Neural progenitor cell (in vitro differentiated cells): ENCODE measurements around the gene IRX4. TPM values are rescaled to one million over a fixed set of nuclear protein-coding genes. Genes with fewer than 3 reads are reported as not detected.
A peak's percentile ranks its signal among the peaks of the same experiment; 100 is the strongest.

Experiments used
- DNase-seq: peaks from one replicate; pipeline ENCODE4 v3.0.0-alpha.2; 2016; ENCODE audit warnings: low spot score
- H2AFZ ChIP-seq: fragments of 200-600 bp; sonication (generic); replicated peaks from 2 replicates; pipeline ENCODE4 v1.6.1; 2016; ENCODE audit warnings: antibody characterized with exemption
- H3F3A ChIP-seq: fragments of 200-600 bp; sonication (generic); 2 replicates; pipeline ENCODE4 v1.6.1; 2016; ENCODE audit warnings: antibody characterized with exemption, low read depth
- H3K27ac ChIP-seq: fragments of 200-600 bp; sonication (generic); 2 replicates; pipeline ENCODE4 v1.5.1; 2016; ENCODE audit warnings: mild to moderate bottlenecking
- H3K27me3 ChIP-seq: fragments of 200-600 bp; sonication (generic); 2 replicates; pipeline ENCODE4 v1.6.1; 2016; ENCODE audit warnings: mild to moderate bottlenecking, moderate library complexity
- H3K36me3 ChIP-seq: fragments of 200-600 bp; sonication (generic); 2 replicates; pipeline ENCODE4 v1.5.1; 2016
- H3K4me1 ChIP-seq: fragments of 200-600 bp; sonication (generic); 2 replicates; pipeline ENCODE4 v1.6.1; 2016; ENCODE audit warnings: mixed run types
- H3K4me2 ChIP-seq: fragments of 200-600 bp; sonication (generic); 2 replicates; pipeline ENCODE4 v1.6.1; 2016
- H3K4me3 ChIP-seq: fragments of 200-600 bp; sonication (generic); 2 replicates; pipeline ENCODE4 v1.5.1; 2016
- H3K79me2 ChIP-seq: fragments of 200-600 bp; sonication (generic); 2 replicates; pipeline ENCODE4 v1.6.1; 2016; ENCODE audit warnings: low read depth
- H3K9ac ChIP-seq: fragments of 200-600 bp; sonication (generic); 2 replicates; pipeline ENCODE4 v1.6.1; 2016
- H3K9me3 ChIP-seq: fragments of 200-600 bp; sonication (generic); 2 replicates; pipeline ENCODE4 v1.5.1; 2016; ENCODE audit warnings: low read depth
- H4K20me1 ChIP-seq: fragments of 200-600 bp; sonication (generic); 2 replicates; pipeline ENCODE4 v1.6.1; 2016; ENCODE audit warnings: low read depth
- H3K27ac Mint-ChIP-seq: 3 replicates; pipeline ENCODE4 v1.8.0; 2021; ENCODE audit warnings: mixed read lengths
- H3K27me3 Mint-ChIP-seq: 2 replicates; pipeline ENCODE4 v1.8.0; 2022; ENCODE audit warnings: low read depth, mild to moderate bottlenecking, inconsistent platforms, moderate library complexity, mixed read lengths; ENCODE audit not compliant: insufficient read depth
- H3K36me3 Mint-ChIP-seq: 3 replicates; pipeline ENCODE4 v1.8.0; 2021; ENCODE audit warnings: mixed read lengths
- H3K4me1 Mint-ChIP-seq: 3 replicates; pipeline ENCODE4 v1.8.0; 2021; ENCODE audit warnings: mixed read lengths
- H3K4me3 Mint-ChIP-seq: 3 replicates; pipeline ENCODE4 v1.8.0; 2021; ENCODE audit warnings: mild to moderate bottlenecking, moderate library complexity, mixed read lengths
- H3K9me3 Mint-ChIP-seq: 3 replicates; pipeline ENCODE4 v1.8.0; 2020; ENCODE audit warnings: mixed read lengths
- EZH2 ChIP-seq: fragments of 200-600 bp; sonication (generic); IDR thresholded peaks from 2 replicates; pipeline ENCODE4 v1.6.1; 2017; ENCODE audit warnings: antibody characterized with exemption, mild to moderate bottlenecking, moderate library complexity
- EZH2phosphoT487 ChIP-seq: fragments of 200-600 bp; sonication (generic); IDR thresholded peaks from 2 replicates; pipeline ENCODE4 v1.6.1; 2017; ENCODE audit warnings: antibody characterized with exemption
- total RNA-seq: library from RNA; depleted of rRNA; stranded (reverse); fragments of >200 nt; gene quantifications from 2 replicates; pipeline ENCODE4 v1.2.3, GENCODE V29; 2015; ENCODE audit warnings: low replicate concordance
- TF ChIP-seq, protein P1 (sequence below): fragments of 200-600 bp; sonication (generic); IDR thresholded peaks from 2 replicates; pipeline ENCODE4 v1.5.1; 2017; ENCODE audit warnings: antibody characterized with exemption, mild to moderate bottlenecking

IRX4 gene
- total RNA-seq, result not detected in 2 replicates

DNA sequence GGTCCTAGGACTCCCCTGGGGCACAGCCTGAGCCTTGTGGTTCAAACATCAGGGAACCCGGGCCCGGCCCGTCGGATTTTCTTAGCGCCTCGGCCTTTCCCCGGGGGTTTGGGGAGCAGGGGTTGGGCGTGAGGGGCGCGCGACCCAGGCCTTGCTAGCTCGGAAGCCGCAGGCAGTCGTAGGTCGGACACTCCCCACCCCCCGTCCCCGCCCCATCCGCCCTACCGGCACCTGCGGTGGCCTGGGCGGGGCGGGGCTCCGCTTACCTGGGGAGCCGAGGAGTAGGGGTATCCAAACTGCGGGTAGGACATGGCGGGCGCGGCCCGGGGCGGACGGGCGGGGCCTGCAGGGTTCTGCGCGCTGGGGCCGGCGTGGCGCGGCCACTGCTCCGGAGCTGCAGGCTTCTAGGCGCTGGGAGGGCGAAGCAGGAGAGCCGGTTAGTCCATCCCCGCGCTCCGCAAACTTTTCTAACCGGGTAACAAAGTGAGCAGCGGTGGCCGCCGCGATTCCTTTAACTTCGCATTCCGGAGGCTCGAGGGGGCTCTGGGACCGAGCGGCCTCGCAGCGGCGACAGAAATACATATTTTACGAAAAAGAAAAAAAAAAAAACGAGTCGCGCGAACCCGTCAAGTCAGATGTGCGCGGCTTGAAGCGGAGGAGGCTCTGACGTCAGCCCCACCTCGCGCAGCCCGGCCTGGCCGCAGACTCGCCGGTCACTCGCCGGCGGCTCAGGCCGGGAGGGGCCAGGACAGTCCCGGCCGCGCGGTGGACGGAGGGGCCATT lies at the start of gene IRX4:
Gene IRX4, minus strand, starts transcription at position 589 of the 783 bp plus-strand sequence. Its CDS starts 278 bp downstream, at position 311.
- Histone ChIP-seq H4K20me1 (peaks cover 95% of the 10 kb centered on the region), H3K4me3 (peak within 1 kb of the TSS; percentile 24), H2AFZ (no peak within 1 kb of the TSS), H3F3A (peaks cover 1% of the 10 kb centered on the region), H3K27me3 (peaks cover 100% of the 10 kb centered on the region), H3K4me1 (peaks cover 27% of the 10 kb centered on the region), H3K4me2 (peak within 1 kb of the TSS; percentile 71), H3K36me3 (no peaks in the 10 kb centered on the region), H3K9me3 (no peaks in the 10 kb centered on the region), H3K9ac (no peak within 1 kb of the TSS), H3K27ac (no peak within 1 kb of the TSS), H3K79me2 (no peaks in the 10 kb centered on the region)
- TF ChIP-seq EZH2phosphoT487, result peak; percentile 82
- TF ChIP-seq, protein P1, sequence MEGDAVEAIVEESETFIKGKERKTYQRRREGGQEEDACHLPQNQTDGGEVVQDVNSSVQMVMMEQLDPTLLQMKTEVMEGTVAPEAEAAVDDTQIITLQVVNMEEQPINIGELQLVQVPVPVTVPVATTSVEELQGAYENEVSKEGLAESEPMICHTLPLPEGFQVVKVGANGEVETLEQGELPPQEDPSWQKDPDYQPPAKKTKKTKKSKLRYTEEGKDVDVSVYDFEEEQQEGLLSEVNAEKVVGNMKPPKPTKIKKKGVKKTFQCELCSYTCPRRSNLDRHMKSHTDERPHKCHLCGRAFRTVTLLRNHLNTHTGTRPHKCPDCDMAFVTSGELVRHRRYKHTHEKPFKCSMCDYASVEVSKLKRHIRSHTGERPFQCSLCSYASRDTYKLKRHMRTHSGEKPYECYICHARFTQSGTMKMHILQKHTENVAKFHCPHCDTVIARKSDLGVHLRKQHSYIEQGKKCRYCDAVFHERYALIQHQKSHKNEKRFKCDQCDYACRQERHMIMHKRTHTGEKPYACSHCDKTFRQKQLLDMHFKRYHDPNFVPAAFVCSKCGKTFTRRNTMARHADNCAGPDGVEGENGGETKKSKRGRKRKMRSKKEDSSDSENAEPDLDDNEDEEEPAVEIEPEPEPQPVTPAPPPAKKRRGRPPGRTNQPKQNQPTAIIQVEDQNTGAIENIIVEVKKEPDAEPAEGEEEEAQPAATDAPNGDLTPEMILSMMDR, result no peak
- TF ChIP-seq EZH2, result peak; percentile 74
- Mint-ChIP-seq H3K4me3 (peak within 1 kb of the TSS; percentile 80), H3K27ac (no peak within 1 kb of the TSS), H3K36me3 (no peaks in the 10 kb centered on the region), H3K4me1 (peaks cover 11% of the 10 kb centered on the region), H3K27me3 (peaks cover 57% of the 10 kb centered on the region), H3K9me3 (peaks cover 10% of the 10 kb centered on the region)
- DNase-seq, result peak; percentile 62

DNA sequence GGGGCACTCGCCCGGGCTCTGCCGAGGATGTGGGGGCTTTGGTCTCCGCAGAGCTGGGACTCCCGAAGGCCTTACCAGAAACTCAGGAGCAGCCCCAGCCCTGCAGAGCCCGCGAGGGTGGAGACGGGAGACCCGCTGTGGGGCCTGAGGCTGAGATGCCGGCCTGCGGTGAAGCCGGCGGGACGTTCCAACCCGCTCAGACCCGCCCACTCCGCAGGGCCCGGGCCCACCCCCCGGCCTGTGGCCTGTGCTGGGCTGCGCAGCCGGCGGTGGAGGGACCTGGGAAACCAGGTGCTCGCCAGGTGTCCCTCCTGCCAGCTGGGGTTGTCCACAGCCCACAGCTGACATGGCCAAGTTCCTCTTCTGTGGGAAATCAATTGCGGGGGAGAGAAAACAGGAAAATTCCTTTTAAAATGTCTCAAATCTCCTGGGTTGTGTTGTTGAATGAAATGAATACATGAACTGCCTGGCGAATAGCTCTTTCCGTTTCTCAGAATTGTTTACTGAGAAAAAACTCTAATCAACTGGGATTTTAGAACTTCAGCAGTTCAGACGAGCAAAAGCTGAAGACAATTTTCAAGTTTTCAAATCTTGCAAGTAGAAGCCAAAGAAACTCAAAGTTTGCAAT lies 49.0 kb upstream of the IRX4 start:
- Histone ChIP-seq H3K4me3 (peak overlapping the region; percentile 48), H2AFZ (peak overlapping the region; percentile 92), H3K27me3 (peaks cover 65% of the 10 kb centered on the region), H3K27ac (no peak overlapping the region), H3K36me3 (no peaks in the 10 kb centered on the region), H3K4me2 (peak overlapping the region; percentile 85), H3K9me3 (no peaks in the 10 kb centered on the region), H3K9ac (no peak overlapping the region), H4K20me1 (no peaks in the 10 kb centered on the region), H3F3A (peaks cover 34% of the 10 kb centered on the region), H3K79me2 (no peaks in the 10 kb centered on the region), H3K4me1 (no peaks in the 10 kb centered on the region)
- peaks cover 6% of the 10 kb centered on the region for H3K4me1 Mint-ChIP-seq
- peak overlapping the region; percentile 59 for H3K4me3 Mint-ChIP-seq
- H3K27me3 Mint-ChIP-seq, result peaks cover 26% of the 10 kb centered on the region
- DNase-seq, result peak; percentile 71
- H3K36me3 Mint-ChIP-seq, result no peaks in the 10 kb centered on the region
- no peaks in the 10 kb centered on the region for H3K9me3 Mint-ChIP-seq
- TF ChIP-seq EZH2 (peak; percentile 44), EZH2phosphoT487 (peak; percentile 59)
- TF ChIP-seq, protein P1, result no peak
- no peak overlapping the region for H3K27ac Mint-ChIP-seq

DNA sequence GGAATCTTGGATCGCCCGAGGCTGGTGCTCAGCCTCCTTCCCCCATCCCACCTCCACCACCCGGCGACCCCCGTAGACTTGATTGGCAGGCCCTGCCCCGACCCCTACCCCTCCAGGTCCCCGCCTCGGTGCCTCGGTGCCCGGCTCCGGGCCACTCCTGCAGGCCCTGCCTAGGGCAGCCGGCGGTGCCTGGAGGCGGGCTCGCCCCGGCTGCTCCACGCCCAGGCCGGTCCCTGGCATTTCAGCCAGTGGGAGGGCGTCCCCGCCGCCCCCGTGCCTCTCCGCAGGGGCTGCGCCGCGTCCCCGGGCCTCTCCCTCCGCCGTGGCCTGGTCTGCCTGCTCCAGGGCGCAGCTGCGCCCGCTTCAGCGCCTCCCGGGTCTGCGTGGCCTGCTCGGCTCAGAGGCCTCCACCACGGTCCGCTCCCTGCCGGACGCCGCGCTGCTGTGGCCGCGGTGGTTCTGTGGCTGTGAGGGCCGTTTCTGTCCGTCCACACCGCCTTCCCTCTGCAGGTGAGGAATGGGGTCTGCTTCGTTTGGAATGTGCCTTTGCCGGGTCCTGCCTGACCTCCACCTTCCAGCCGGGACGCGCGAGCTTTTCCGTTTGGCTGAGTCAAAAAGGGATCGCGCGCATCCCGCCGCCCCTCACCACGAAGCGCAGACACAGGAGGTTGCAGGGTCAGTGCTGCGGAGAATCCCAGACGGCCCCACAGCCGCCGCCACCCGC lies 48.3 kb upstream of the IRX4 start:
- Histone ChIP-seq H2AFZ (peak overlapping the region; percentile 92), H3K4me2 (peak overlapping the region; percentile 85)

More for the DNA sequence above, 48.3 kb upstream of the IRX4 start:
- H3K9me3 Mint-ChIP-seq, result no peaks in the 10 kb centered on the region
- H3K36me3 ChIP-seq, result no peaks in the 10 kb centered on the region
- peaks cover 65% of the 10 kb centered on the region for H3K27me3 ChIP-seq
- H3K9me3 ChIP-seq, result no peaks in the 10 kb centered on the region
- peak overlapping the region; percentile 48 for H3K4me3 ChIP-seq
- peak overlapping the region; percentile 76 for H3K4me3 Mint-ChIP-seq
- no peaks in the 10 kb centered on the region for H3K36me3 Mint-ChIP-seq
- H3K9ac ChIP-seq, result no peak overlapping the region
- peaks cover 6% of the 10 kb centered on the region for H3K4me1 Mint-ChIP-seq
- no peaks in the 10 kb centered on the region for H3K79me2 ChIP-seq
- H3K27ac Mint-ChIP-seq, result no peak overlapping the region
- no peaks in the 10 kb centered on the region for H3K4me1 ChIP-seq
- H3K27ac ChIP-seq, result no peak overlapping the region
- peak; percentile 72 for DNase-seq
- H4K20me1 ChIP-seq, result no peaks in the 10 kb centered on the region
- H3F3A ChIP-seq, result peaks cover 34% of the 10 kb centered on the region
- TF ChIP-seq, protein P1, result peak; percentile 3
- TF ChIP-seq EZH2phosphoT487, result no peak
- peak; percentile 72 for TF ChIP-seq EZH2
- peaks cover 22% of the 10 kb centered on the region for H3K27me3 Mint-ChIP-seq
